DMS53 treated with DMSO at 0.1 percent for 48 hours (cell line): Measurements from ENCODE around the gene GASK1A.
"Not testable (repeated sequence)": the region's sequence is repeated elsewhere in the genome, so short reads cannot be mapped to it uniquely, and the experiment has no call there.

Experiments
- DNase-seq: peaks from one replicate; lab custom pipeline; 2025; ENCODE audit not compliant: unreplicated experiment; lab: John Stamatoyannopoulos, UW

GASK1A gene

DNA sequence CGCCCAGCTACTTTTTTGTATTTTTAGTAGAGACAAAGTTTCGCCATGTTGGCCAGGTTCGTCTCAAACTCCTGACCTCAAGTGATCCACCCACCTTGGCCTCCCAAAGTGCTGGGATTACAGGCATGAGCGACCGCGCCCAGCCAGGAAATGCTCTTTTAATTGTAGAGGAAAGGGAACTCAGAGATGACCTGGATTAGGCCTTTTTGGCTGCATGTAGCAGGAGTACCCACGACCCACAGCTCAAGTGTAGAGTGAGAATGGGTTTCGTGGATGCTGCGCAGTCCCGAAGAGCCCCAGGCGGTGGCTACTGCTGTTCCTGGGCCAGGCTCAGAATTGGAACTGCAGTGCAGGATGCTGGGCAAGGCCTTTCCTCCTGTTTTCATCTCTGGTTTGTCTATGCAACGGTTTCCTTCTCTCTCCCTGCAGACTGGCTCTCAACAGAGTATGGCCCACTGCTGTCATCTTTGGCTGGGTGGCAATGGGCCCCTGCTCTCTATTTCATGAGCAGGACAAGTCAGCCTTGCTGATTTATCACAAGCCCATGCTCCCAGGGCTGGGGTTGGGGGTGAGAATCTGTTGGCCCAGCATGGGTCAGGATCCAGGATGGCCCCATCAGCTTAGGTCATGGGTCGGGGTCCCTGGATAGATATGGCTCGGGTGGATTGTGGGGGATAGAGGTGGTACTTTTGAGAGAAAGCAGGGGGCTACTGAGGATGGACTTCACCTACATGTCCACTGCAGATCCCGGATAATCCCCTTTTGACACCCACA, 51.2 kb downstream of the GASK1A start:
- DNase-seq, result no peak

DNA sequence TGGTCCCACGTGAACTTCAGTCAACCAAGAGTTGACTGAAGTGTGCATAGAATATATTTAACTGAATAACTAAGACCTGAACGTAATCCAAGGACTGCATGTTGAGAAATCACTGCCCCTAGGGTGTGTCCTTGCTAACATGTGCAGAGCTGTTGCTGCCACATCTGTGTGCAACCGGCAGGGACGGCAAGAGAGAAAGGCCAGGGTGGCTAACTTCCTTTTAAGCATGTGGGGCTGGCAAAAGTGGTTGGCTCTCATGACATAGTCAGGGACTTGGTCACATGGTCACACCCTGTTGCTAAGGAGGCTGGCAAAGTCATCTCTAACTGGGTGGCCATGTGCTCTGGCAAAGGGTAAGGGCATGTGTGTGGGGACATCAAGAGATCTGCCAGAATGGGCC, 52.4 kb downstream of the GASK1A start:
- no peak for DNase-seq

DNA sequence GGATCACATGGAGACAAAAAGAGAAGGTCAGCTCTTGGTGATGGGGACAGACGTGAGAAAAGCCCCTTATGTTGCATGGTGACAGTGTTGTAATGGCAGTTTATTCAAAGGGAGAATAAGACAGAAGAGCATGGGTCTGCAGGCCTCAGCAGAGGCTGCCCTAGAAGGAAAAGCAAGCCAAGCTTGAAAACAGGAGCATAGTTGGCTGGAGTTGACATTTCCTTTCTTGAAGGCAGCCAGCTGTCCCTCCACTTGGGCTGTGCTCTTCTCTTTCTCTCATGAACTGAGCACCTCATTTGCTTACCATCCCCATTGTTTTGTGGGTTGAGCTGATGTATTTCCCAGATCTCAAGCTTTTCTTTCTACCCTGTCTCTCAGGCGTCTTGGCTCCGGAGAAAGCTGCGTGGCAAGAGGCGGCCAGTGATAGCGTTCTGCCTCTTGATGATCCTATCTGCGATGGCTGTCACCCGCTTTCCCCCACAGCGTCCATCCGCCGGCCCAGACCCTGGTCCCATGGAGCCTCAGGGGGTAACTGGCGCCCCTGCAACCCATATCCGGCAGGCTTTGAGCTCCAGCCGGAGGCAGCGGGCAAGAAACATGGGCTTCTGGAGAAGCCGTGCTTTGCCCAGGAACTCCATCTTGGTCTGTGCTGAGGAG, 52.9 kb downstream of the GASK1A start:
- no peak for DNase-seq

DNA sequence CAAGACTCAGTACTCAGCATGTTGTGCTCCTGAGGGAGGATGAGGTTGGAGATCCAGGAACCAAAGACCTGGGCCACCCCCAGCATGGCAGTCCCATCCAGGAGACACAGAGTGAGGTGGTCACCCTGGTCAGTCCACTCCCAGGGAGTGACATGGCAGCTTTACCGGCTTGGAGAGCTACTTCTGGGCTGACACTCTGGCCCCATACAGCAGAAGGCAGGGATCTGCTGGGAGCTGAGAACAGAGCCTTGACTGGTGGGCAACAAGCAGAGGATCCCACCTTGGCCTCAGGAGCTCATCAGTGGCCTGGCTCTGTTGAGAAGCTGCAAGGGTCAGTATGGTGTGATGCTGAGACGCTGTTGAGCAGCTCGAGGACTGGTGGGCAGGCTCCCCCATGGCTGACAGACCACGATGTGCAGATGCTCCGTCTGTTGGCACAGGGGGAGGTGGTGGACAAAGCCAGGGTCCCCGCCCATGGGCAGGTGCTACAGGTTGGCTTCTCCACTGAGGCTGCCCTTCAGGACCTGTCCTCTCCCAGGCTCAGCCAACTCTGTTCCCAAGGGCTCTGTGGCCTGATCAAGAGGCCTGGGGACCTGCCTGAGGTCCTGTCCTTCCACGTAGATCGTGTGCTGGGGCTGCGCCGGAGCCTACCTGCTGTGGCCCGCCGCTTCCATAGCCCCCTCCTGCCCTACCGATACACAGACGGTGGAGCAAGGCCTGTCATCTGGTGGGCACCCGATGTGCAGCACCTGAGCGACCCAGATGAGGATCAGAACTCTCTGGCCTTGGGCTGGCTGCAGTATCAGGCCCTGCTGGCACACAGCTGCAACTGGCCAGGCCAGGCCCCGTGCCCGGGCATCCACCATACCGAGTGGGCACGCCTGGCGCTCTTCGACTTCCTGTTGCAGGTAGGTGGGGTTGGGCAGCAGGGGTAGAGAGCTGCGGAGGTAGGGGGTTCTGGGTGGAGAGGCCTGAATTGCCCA, 53.8 kb downstream of the GASK1A start:
- no peak for DNase-seq

DNA sequence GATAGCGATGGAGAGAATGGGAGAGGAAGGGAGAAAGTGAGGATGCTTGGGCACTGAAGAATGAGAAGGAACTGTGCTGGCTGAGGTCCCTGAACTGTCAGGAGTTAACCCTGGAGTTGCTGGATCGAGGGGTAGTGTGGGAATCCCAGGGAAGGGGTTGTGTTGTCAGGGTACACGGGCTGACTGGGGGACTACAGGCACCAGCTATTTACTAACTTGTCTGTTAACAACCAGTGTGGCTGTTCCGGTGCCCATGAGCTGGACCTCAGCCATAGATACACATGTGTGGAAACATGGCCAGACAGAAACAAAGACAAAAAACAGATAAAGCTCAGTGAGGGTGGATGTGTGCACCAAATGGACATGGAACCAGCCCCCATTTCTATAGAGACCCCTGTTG, 55.1 kb downstream of the GASK1A start:
- DNase-seq, result no peak

DNA sequence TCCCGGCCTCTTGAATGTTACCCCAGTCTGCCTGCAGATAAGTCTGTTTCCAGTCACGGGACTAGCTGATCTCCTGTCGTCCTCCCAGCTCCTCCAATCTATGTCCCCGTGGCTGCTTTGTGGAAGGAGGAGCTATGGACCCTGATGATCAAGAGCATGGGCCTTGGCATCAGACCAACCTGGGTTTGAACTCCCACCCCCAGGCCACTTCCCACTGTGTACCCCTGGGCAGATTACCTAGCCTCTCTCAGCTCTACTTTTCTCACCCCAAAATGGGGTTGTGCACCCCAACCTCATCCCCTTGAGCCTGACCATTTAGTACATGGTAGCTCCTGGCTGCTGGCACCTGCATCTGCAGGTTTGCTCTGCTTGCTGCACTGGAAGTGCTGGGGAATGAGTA, 55.8 kb downstream of the GASK1A start:
- no peak for DNase-seq

DNA sequence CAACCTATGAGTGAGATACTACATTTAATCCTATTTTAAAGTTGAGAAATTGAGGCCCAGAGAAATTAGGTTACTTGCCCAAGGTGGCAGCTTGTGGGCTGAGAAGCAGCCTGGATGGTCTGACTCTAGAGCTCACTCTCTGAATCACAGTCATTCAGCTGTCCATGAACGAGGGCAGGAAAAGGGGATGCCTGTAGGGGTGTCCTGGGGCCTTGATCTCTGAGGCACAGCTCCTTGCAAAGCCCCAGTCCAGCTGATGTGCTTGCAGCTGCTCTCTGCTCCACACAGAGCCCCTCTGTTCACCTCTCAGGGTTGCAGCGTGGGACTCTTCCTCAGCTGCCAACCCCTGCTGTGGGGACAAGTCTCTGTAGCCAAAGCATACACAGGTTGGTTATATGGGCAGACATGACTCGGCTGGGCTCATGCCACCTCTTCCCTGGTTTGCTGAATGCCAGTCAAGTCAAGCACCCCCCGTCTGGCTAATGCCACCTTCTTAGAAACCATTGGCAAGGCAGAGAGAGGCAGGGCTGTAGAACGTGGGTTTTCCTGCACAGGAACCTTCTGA, 56.8 kb downstream of the GASK1A start:
- DNase-seq, result no peak

DNA sequence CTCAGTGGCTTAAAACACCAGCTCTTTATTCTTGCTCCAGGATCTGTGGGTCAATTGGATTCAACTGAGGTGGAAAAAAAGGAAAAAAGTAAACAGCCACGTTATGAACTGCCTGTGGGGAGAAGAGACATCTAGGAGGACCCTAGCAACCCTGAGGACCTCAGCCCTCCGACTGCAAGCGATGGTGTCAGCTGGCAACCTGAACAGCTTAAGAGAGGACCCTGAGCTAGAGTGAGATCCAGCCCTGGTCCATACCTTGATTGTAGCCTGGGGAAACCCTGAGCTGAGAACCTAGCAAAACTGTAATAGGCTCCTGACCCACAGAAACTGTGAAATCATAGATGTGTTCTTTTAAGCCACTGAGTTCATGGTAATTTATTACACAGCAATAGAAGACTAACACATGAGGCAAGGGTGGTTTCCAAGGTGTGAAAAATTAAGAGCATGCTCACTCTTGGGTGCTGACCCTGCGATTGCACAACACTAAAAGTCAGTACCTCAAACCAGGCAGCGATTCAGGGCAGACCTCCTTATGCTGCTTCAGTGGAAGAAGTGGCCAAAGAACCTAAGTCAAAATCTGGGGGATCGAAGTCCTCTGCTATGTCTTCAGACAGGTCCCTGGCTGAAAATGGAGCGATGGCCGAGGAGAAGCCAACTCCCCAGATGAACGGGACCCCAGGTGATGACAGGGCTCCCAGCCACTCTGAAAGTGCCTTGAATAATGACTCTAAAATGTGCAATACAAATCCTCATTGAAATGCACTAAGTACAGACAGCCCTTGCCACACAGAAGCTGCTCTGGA, 57.7 kb downstream of the GASK1A start:
- no peak for DNase-seq

DNA sequence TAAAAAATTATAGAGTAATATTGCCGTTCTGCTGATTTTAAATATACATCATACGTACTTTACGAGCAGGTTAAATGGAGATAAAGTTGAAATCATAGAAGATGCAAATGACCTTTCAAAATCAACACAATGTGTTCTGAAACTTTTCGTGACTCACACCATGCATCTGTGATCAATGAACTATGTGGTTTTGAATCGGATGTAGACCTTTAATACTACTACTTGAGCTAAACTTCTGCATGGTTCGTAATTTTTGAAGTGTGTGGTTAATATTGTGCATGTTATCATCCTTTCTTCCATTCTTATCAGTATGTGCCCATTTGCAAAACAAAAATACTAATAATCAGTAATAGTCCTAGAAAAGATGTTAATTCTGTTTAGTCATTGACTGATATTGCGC, 58.9 kb downstream of the GASK1A start:
- DNase-seq, result no peak

DNA sequence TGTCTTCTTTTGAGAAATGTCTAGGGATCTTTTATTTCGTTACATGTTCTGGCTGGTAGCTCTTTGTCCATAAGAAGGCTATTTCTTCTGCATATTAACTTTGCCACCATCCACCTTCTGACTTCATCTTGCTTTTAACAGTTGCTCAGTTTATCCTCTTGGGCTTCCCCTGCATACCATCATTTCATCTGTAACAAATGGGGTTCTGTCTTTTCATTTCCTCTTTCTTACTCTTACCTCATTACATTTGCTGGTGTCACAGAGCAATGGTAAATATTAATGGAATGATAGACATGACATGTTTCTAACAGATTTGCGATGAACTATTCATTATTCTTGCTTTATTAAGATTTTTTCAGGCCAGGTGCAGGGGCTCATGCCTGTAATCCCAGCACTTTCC, 62.4 kb downstream of the GASK1A start:
- no peak for DNase-seq

DNA sequence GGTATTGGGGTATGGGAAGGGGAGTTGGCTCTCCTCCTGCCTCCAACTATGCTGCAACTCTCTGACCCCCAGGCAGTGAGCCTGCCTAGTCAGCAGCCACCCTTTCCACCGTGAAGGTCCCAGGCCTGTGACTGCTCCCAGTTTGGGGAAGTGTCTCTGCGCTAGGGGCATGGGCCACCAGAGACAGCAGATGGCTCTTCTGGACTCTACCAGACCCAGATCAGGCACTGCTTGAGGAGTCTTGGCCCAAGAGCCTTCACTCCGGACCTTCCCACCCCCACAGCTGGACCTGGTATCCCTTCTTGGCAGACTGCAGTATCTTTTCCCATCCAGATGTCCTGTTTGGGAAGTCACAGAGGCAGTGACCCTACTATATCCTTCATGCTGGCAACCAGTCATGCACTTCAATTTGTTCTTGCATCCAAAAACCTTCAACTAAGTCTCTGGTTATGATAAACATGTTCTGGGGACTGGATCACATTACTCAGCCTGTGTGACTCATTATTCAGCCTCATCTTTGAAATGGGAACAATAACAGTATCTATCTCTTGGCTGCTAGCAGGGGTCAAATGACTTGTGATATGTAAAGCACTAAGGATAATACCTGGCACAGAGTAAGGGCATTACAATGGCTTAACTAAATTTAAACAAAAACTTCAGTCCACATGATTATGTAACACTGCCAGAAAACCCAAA, 64.1 kb downstream of the GASK1A start:
- no peak for DNase-seq

DNA sequence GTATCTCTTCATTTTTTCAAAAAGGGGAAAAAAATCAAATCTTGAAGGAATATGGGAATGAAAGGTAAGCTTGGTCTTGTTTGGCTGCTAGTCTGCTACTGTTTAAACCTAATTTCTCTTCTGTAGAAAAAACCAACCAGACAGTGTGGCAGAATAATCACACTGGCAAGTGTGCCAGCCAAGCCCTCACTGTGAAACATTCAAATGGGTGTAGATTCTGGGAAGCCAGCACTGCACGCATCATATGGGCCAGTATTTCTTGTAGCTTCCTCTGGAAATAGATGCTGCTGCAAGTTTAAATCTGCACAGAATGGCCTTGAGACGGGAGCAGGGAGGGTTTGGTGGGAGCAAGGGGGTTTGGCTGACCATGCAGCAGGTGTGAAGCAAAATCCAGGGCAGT, 64.7 kb downstream of the GASK1A start:
- DNase-seq, result no peak

DNA sequence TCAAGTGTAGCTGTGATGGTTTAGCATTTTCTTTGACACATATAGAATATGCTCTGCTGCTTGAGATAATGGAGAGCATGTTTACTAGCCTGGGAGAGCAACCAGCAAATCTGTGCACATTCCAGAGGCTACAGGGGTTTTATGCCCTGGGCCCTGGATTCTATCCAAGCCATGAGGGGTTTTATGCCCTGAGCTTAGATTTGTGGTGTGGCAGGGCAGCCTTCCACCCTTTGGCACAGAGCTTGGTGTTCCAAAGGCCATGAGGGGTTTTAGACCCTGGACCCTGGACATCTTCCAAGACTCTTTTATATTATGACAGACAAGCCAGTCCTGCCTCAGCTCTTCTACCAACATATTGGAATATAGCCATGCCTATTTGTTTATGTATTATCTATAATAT, 66.0 kb downstream of the GASK1A start:
- not testable (repeated sequence) for DNase-seq

DNA sequence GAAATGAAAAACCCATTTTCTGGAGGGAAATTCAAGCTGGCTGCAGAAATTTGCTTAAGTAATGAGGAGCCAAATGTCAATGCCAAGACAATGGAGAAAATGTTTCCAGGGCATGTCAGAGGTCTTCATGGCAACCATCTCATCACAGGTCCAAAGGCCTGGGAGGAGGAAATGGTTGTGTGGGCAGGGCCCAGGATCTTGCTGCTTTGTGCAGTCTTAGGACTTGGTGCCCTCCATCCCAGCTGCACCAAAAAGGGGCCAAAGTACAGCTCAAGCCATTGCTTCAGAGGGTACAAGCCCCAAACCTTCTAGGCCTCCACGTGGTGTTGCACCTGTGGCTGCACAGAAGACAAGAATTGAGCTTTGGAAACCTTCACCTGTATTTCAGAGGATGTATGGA, 67.5 kb downstream of the GASK1A start:
- DNase-seq, result no peak

DNA sequence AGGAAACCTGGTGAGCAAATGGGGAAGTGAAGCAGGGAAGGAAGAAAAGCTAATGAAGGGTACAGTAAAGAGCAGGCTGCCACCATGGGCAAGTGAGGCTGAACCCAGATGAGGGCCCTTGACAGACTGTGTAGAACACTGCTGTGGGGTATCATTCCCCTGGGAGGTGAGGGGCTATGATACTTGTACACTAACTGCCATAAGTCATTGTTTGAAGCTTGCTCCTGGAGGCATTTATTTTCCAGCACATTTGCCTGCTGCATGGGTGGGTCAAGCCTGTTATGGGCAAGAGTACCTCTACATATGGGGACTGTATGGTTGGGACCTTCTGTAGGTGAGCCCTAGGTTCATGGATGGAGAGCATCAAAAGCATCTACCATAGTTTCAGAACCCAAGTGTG, 69.4 kb downstream of the GASK1A start:
- DNase-seq, result no peak

DNA sequence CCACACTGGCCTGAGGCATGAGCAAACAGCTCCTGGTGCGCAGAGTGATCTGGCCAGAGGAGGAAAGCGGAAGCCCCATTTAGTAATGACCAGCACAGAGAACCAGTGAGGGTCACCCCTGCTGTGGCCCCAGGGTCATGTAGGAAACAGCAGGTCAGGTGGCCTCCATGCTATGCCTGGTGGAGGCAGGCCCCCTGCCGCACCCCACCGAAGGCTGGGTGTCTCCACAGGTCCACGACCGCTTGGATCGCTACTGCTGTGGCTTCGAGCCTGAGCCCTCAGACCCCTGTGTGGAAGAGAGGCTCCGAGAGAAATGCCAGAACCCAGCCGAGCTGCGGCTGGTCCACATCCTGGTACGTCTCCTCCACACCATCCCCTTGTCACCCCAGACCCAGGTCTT, 74.2 kb downstream of the GASK1A start:
- no peak for DNase-seq

DNA sequence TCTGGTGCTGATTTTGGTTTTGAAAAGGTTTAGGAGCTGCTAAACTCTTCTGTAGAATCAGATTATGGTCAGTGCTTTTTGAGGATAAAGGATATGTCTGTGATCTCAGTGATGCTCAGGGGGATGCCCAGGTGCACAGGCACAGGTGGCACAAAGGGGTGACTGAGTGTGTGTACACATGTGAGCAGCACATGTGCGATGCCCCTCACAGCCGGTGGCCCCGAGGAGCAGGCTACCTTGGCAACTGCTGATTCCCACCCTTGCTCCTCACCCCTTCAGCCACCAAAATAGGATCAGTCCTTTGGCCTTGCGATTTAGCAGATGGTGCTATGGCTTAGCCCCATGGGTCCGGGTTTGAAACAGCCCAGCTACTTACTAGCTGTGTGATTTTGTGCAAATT, 75.6 kb downstream of the GASK1A start:
- no peak for DNase-seq

DNA sequence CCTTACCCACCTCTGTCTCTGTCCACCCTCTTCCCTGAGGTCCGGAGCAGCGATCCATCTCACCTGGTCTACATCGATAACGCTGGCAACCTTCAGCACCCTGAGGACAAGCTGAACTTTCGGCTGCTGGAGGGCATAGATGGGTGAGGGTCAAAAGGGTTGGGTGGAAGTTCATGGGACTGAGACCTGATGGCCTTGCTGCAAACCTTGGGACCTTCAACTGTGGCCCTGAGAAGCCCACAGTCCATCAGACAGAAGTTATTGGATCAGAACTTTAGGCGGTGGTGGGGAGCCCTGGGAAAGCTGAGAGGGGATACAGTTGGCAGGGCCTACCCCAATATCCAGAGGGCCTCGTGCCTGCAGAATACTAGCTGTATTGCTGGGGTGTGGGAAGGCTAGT, 76.3 kb downstream of the GASK1A start:
- no peak for DNase-seq

DNA sequence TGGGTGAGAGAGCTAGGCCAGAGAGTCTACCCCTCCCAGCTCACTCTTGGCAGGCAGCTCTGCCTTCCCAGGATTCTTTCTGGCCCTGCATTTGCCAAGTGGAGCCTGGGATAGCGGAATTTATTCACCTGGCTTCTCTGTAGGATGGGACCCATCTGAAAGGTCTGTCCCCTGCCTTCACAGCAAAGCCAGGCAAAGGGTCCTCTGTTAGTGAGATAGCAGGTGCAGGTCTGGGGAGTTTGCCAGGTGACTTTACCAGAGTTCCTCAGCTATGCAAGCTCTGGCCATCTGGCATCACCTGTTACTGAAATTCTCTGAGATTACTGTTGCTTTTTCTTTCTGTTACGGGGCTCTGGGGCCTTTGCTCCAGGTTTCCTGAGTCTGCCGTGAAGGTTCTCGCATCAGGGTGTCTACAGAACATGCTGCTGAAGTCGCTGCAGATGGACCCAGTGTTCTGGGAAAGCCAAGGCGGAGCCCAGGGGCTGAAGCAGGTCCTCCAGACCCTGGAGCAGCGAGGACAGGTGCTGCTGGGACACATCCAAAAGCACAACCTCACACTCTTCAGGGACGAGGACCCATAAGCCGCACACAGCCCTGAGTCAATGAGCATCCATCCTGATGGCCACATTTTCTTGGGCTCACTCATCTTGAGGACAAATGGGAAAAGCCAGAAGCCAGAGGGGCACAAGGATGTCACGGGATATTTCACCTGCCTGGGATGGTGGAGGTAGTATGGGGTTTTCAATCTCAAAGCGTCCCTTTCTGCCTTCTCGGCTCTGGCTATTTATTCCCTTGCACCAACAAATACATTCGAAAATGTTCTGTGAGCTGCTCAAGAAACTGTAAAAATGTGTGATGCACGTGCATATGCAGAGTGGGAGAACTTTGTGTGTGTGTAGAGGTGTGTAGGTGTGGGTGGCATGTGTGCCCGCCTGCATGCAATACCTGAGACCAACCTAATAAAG, 77.0 kb downstream of the GASK1A start:
- DNase-seq, result no peak
